Testis (tissue), 3 donors: ENCODE measurements around the gene ASAP2. TPM values are rescaled to one million over a fixed set of nuclear protein-coding genes. Genes with fewer than 3 reads are reported as not detected.

Experiments
- DNase-seq: peaks from one replicate; pipeline ENCODE4 v3.0.0-alpha.2; 2019
- H3K27ac ChIP-seq, 2 donors: fragments of 200-600 bp; sonication (generic); one replicate each; pipeline ENCODE4 v1.5.1; 2019
- H3K27me3 ChIP-seq: fragments of 200-600 bp; sonication (generic); one replicate; pipeline ENCODE4 v1.5.1; 2019
- H3K36me3 ChIP-seq: fragments of 200-600 bp; sonication (generic); one replicate; pipeline ENCODE4 v1.5.1; 2017; ENCODE audit warnings: low read depth; ENCODE audit errors: missing control alignments
- H3K4me1 ChIP-seq: fragments of 200-600 bp; sonication (generic); one replicate; pipeline ENCODE4 v1.5.1; 2019
- H3K4me3 ChIP-seq, 2 donors: fragments of 200-600 bp; sonication (generic); one replicate each; pipeline ENCODE4 v1.5.1; 2017 to 2019
- H3K9me3 ChIP-seq: fragments of 200-600 bp; sonication (generic); one replicate; pipeline ENCODE4 v1.5.1; 2017
- POLR2A ChIP-seq: fragments of 450-650 bp; IDR thresholded peaks from one replicate; pipeline ENCODE4 v1.6.1; 2017; ENCODE audit warnings: antibody characterized with exemption, mild to moderate bottlenecking, moderate library complexity
- WGBS, 2 donors: methylation state at CpG; one replicate each; pipeline ENCODE4 v1.1.5; 2018; 5-methylcytosine and 5-hydroxymethylcytosine counted together
- intact Hi-C: fragments of 100-400 bp; cut with DNase I; formaldehyde crosslinking; loops from one replicate; pipeline ENCODE4 v1.15.1; 2023; ENCODE audit warnings: low total_unique reads
- polyA plus RNA-seq: library from polyadenylated mRNA; stranded (reverse); fragments of 350-450 nt; fragmentation: Illumina TruSeq; extraction: RNeasy Lipid Tissue Mini Kit (QIAGEN cat#74804); gene quantifications from one replicate; pipeline ENCODE4 v1.2.3, GENCODE V29; 2014; ENCODE audit warnings: low read depth, low replicate concordance; ENCODE audit not compliant: insufficient read depth
- total RNA-seq, 2 donors: library from RNA; depleted of rRNA; stranded (reverse); fragments of >200 nt; gene quantifications; one replicate each; pipeline ENCODE4 v1.2.3, GENCODE V29; 2016
- TF ChIP-seq, protein P1 (sequence below), 3 experiments: fragments of 450-650 bp in 2 of 3; fragments of 200-600 bp in 1 of 3; sonication (generic) in 1 of 3; IDR thresholded peaks; one replicate each; pipeline ENCODE4 v1.5.1; 2016 to 2019; ENCODE audit warnings: antibody characterized with exemption in 3 of 3, mild to moderate bottlenecking in 2 of 3, moderate library complexity in 1 of 3

Gene ASAP2
- total and polyA plus RNA-seq, 3 donors from 2014 or later = 42.4 to 87.2 (median 79.0) TPM

DNA sequence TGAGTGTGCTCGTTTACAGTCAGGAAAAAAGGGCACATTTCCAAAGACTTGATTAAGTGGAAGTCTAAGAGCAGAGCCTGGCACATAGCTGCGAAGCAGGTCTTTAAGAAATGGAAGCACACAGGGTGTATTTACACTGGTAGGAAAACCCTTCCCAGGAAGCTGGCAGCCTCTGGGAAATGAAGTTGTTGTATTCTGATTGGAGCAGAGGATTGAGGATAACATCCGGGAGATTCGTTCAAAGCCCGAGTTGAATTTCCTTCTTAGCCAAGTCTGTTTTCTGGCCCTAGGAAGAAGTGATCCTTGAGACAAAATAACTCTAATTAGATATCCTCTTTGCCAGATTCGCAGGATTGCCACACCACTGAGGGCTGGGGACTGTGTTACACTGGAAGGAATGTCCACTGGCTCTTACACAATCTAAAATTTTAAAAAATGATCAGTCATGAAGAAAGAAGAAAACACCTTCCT lies 140.8 kb downstream of the ASAP2 start:
- 60 to 65% methylated on average over 6 of the region's 6 CpGs for WGBS, 2 donors
- DNase-seq = peak; percentile 28
- Histone ChIP-seq H3K36me3 (no peaks in the 10 kb centered on the region), H3K27ac (peak overlapping the region in 1 of 2 donors; percentile 50), H3K4me3 (no peak overlapping the region), H3K9me3 (no peaks in the 10 kb centered on the region), H3K27me3 (no peaks in the 10 kb centered on the region), H3K4me1 (no peaks in the 10 kb centered on the region)
- intact Hi-C loops = no loop called here
- TF ChIP-seq, protein P1, sequence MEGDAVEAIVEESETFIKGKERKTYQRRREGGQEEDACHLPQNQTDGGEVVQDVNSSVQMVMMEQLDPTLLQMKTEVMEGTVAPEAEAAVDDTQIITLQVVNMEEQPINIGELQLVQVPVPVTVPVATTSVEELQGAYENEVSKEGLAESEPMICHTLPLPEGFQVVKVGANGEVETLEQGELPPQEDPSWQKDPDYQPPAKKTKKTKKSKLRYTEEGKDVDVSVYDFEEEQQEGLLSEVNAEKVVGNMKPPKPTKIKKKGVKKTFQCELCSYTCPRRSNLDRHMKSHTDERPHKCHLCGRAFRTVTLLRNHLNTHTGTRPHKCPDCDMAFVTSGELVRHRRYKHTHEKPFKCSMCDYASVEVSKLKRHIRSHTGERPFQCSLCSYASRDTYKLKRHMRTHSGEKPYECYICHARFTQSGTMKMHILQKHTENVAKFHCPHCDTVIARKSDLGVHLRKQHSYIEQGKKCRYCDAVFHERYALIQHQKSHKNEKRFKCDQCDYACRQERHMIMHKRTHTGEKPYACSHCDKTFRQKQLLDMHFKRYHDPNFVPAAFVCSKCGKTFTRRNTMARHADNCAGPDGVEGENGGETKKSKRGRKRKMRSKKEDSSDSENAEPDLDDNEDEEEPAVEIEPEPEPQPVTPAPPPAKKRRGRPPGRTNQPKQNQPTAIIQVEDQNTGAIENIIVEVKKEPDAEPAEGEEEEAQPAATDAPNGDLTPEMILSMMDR (IDR thresholded peaks at IDR 0.05) = no peak
- no peak for TF ChIP-seq POLR2A

DNA sequence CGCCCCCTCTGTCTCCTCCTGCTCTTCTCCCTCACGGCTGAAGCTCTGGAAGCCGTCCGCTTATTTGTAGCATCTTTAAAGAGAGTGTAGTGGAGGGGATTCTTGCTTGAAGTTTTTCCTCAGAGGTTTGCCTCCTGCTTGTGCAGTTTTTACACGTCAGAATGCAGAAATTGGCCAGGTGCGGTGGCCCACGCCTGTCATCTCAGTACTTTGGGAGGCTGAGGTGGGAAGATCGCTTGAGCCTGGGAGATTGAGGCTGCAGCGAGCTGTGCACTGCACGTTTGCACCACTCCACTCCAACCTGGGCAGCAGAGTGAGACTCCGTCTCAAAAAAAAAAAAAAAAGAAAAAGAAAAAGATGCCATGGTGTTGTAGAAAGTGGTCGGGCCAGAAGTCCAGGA lies 147.7 kb downstream of the ASAP2 start:
- H3K27me3 ChIP-seq = no peaks in the 10 kb centered on the region
- WGBS, 2 donors = 91 to 96% methylated on average over 12 of the region's 12 CpGs
- intact Hi-C loops = no loop called here
- no peak for TF ChIP-seq POLR2A
- TF ChIP-seq, protein P1 (IDR thresholded peaks at IDR 0.05) = no peak
- H3K36me3 ChIP-seq = no peaks in the 10 kb centered on the region
- no peak overlapping the region for H3K27ac ChIP-seq
- H3K9me3 ChIP-seq = no peaks in the 10 kb centered on the region
- no peak overlapping the region for H3K4me3 ChIP-seq
- DNase-seq = no peak
- no peaks in the 10 kb centered on the region for H3K4me1 ChIP-seq

DNA sequence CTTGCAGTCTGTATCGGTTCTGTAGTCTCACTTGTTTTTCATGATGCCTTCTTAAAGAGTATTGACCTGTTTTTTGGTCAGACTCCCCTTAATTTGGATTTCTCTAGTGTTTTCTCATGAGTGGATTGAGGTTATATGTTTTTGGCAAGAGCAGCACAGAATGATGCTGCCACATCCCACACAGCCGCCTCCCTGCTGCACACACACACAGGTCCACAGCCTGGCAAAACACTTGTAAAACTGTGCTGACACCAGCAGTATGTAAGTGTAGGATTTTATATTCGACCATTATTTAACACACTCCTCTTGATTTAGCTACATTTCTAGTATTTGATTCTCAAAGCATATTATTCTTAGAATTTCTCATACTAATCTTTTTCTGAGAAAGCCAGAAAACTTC lies 148.7 kb downstream of the ASAP2 start:
- Histone ChIP-seq H3K36me3 (no peaks in the 10 kb centered on the region), H3K4me3 (no peak overlapping the region), H3K4me1 (no peaks in the 10 kb centered on the region), H3K9me3 (no peaks in the 10 kb centered on the region), H3K27ac (no peak overlapping the region), H3K27me3 (no peaks in the 10 kb centered on the region)
- no peak for DNase-seq
- WGBS, 2 donors = 80 to 87% methylated on average over 3 of the region's 3 CpGs
- intact Hi-C loops = no loop called here
- TF ChIP-seq, protein P1 (IDR thresholded peaks at IDR 0.05) = no peak
- no peak for TF ChIP-seq POLR2A

DNA sequence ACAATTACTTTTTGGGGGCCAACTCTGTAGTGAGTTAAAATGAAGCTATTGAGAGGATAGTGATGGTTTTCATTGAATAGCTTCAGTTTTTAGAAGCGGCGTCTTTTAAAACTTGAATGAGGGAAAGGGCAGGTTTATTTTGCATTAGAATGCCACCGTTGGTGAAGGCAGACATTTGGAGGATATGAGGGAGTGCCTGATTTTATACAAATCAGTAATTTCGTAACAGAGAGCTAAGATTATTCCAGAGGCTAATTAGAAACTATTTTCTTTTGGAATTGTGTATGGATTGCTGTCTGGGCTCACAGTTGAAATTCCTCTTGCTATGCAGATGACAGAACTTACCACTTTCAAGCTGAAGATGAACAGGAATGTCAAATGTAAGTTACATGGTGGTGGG lies 149.1 kb downstream of the ASAP2 start:
- Histone ChIP-seq H3K9me3 (no peaks in the 10 kb centered on the region), H3K4me3 (no peak overlapping the region), H3K27ac (no peak overlapping the region), H3K36me3 (no peaks in the 10 kb centered on the region), H3K4me1 (no peaks in the 10 kb centered on the region), H3K27me3 (no peaks in the 10 kb centered on the region)
- WGBS, 2 donors = 66 to 70% methylated on average over 4 of the region's 4 CpGs
- intact Hi-C loops = no loop called here
- TF ChIP-seq, protein P1 (IDR thresholded peaks at IDR 0.05) = no peak
- TF ChIP-seq POLR2A = no peak
- no peak for DNase-seq

DNA sequence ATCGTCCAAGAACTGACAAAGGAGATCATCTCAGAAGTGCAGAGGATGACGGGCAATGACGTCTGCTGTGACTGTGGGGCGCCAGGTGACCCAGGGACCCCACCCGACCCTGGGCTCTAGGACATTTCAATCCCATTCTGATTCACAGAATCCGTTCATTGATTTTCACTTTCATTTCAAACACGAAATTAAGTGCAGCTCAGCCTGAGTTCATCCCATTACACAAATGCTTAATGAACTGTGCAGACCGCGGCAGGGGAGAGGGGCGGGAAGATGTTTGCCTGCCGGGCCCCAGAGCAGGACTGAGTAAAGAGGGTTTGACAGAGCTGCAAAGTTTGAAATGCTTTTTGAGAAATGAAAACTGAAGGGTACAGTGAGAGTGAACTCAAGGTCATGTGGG lies 149.6 kb downstream of the ASAP2 start:
- WGBS, 2 donors = 47 to 57% methylated on average over 11 of the region's 11 CpGs
- DNase-seq = no peak
- Histone ChIP-seq H3K27ac (no peak overlapping the region), H3K27me3 (no peaks in the 10 kb centered on the region), H3K9me3 (no peaks in the 10 kb centered on the region), H3K36me3 (no peaks in the 10 kb centered on the region), H3K4me1 (no peaks in the 10 kb centered on the region), H3K4me3 (no peak overlapping the region)
- intact Hi-C loops = no loop called here
- TF ChIP-seq, protein P1 (IDR thresholded peaks at IDR 0.05) = no peak
- no peak for TF ChIP-seq POLR2A
